PC-9 (cell line): ENCODE results near the gene NAP1L4.

Experiments used
- EZH2 ChIP-seq: fragments of 200-600 bp; sonication (generic); IDR thresholded peaks from 2 replicates; pipeline ENCODE4 v1.8.0; 2017; ENCODE audit warnings: antibody characterized with exemption, low read depth
- TF ChIP-seq, protein P1 (sequence below): fragments of 200-600 bp; sonication (generic); conservative IDR thresholded peaks from 2 replicates; pipeline ENCODE4 v1.6.1; 2017; ENCODE audit warnings: mixed run types, antibody characterized with exemption, mild to moderate bottlenecking, moderate library complexity

DNA sequence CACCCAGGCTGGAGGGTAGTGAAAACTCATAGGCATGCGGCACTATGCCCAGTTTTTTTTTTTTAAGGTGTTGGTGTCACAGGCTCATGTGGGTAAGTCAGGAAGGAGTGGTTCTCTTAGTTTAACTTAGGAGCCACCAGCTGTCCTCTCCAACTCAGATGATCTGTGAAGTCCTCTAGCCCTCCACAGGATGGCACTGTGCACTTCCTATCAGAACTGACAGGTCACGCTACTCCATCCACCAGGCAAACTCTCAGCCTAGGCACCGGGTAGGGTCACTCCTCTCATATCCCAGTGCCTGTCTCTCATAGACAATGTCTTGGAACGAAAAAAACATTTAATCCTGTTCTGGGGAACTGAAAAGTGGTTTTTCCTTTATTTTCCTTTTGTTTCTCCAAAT is 16.5 kb downstream of the NAP1L4 start:
- TF ChIP-seq, protein P1, sequence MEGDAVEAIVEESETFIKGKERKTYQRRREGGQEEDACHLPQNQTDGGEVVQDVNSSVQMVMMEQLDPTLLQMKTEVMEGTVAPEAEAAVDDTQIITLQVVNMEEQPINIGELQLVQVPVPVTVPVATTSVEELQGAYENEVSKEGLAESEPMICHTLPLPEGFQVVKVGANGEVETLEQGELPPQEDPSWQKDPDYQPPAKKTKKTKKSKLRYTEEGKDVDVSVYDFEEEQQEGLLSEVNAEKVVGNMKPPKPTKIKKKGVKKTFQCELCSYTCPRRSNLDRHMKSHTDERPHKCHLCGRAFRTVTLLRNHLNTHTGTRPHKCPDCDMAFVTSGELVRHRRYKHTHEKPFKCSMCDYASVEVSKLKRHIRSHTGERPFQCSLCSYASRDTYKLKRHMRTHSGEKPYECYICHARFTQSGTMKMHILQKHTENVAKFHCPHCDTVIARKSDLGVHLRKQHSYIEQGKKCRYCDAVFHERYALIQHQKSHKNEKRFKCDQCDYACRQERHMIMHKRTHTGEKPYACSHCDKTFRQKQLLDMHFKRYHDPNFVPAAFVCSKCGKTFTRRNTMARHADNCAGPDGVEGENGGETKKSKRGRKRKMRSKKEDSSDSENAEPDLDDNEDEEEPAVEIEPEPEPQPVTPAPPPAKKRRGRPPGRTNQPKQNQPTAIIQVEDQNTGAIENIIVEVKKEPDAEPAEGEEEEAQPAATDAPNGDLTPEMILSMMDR, result peak; percentile 42; the same call in 1 of the 2 replicates
- no peak for TF ChIP-seq EZH2
